ENCODE data around the gene ST6GALNAC4. TPM values are rescaled to one million over a fixed set of nuclear protein-coding genes. Genes with fewer than 3 reads are reported as not detected.

ST6GALNAC4 gene
- total RNA-seq, 4 donors from 2014 or later = 16.7 to 66.1 (median 47.3) TPM

DNA sequence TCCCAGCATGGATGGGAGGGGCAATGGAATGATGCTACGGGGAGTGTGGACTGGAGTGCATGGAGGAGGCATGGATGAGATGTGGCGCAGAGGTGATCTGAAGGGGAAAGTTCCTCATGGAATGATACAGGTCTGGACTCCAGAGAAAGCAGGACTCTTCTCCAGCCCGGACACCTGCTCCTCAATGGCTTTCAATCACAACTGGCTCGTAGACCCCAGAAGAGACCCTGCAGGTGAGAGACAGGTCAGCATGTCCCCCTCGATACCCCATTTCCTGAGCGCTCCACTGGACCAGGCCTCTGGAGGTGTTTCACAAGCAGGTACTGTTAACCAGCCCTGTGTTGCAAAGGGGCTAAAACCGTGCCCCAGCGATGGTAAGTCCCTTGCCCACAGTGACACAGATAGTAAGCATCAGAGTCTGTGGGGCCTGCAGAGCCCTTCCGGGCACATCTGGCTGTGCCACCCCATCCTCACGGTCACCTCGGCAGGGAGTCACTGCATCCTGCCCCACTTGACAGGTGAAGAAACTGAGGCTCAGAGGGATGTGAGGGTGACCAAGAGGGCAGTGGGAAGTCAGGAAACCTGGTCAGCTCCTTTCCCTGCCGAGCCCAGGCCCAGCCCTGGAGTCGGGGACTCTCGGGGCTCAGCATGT, 26.3 kb upstream of the ST6GALNAC4 start:
- TF ChIP-seq, protein P1, sequence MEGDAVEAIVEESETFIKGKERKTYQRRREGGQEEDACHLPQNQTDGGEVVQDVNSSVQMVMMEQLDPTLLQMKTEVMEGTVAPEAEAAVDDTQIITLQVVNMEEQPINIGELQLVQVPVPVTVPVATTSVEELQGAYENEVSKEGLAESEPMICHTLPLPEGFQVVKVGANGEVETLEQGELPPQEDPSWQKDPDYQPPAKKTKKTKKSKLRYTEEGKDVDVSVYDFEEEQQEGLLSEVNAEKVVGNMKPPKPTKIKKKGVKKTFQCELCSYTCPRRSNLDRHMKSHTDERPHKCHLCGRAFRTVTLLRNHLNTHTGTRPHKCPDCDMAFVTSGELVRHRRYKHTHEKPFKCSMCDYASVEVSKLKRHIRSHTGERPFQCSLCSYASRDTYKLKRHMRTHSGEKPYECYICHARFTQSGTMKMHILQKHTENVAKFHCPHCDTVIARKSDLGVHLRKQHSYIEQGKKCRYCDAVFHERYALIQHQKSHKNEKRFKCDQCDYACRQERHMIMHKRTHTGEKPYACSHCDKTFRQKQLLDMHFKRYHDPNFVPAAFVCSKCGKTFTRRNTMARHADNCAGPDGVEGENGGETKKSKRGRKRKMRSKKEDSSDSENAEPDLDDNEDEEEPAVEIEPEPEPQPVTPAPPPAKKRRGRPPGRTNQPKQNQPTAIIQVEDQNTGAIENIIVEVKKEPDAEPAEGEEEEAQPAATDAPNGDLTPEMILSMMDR (IDR thresholded peaks at IDR 0.05) = no peak
- no peak for TF ChIP-seq EP300 (IDR thresholded peaks at IDR 0.05; ENCODE audit: low read depth)
- TF ChIP-seq POLR2AphosphoS5 (IDR thresholded peaks at IDR 0.05) = no peak
- no peak for TF ChIP-seq POLR2A (IDR thresholded peaks at IDR 0.05)
- WGBS, 2 donors (ENCODE audit: low coverage in 1 of 2) = 70 to 87% methylated on average over 3 to 13 of the region's 14 CpGs
- intact Hi-C loops (cut with DNase I; ENCODE audit: low total_unique reads) (loop anchor here (1.0 to 5.0 kb wide), 3 partner anchors 39 to 174 kb away; partner anchors contain the start of gene EEIG1), in situ Hi-C loops (cut with MboI; ENCODE audit: low pct_ligation_motif_present in 1 of 4, low pct_unique_long_range_greater_than_20kb in 1 of 4, low sequenced_read_pairs in 3 of 4) (loop anchor here in 2 of 4 donors (10.0 kb wide), 1 partner anchor 92 kb away; no protein-coding TSS in a partner anchor)
- no peak for DNase-seq
- Histone ChIP-seq H3K4me1 (peaks cover 0 to 8% (median 5%) of the 10 kb centered on the region in 4 donors), H3K4me3 (no peak overlapping the region), H3K36me3 (peaks cover 0 to 12% (median 0%) of the 10 kb centered on the region in 4 donors), H3K9me3 (no peaks in the 10 kb centered on the region), H3K27me3 (no peaks in the 10 kb centered on the region), H3K27ac (peak overlapping the region in 3 of 4 donors; percentile 2 to 37 (median 35))

DNA sequence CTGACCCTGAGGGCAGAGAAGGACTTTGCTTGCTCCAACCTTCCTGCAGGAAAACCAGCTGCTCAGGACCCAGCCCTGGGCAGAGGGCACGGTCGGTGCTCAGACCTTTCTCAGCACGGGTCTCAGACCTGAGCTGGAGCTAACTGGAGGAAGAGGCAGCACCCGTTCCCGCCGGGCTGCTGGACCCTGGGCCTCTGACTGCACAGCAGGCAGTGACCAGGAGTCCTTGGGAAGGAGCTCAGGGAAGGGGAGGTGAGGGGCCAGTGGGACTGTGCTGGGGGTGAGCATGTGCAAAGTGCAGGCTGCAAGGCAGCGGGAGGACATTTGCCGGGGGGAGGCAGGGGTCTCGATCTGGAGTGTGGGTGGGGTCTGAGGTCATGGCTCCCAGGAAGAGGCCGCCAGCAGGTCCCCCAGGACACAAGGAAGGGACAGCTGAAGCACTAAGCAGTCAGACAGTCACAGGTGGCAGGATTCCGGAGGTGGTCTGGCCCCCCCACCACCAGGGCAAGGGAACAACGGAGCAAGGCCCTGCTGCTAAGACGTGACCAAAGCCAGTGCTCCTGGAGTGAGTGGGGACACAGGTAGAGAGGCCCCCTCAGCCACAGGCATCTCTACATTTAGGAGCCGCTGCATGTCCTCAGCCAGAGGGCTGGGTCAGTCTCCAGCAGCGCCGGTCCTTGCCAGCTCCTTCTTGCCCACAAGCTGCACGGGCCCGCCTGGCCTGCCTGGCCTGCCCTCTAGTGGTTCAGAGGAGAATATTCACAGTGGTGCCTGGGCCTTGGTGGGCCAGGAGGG, 25.6 kb upstream of the ST6GALNAC4 start:
- Histone ChIP-seq H3K27ac (peak overlapping the region in 1 of 4 donors; percentile 6), H3K27me3 (no peaks in the 10 kb centered on the region), H3K4me1 (peaks cover 0 to 9% (median 9%) of the 10 kb centered on the region in 4 donors), H3K9me3 (no peaks in the 10 kb centered on the region), H3K36me3 (peaks cover 0 to 12% (median 0%) of the 10 kb centered on the region in 4 donors), H3K4me3 (no peak overlapping the region)
- DNase-seq = peak; percentile 63
- 60 to 90% methylated on average over 2 to 18 of the region's 18 CpGs for WGBS, 2 donors (ENCODE audit: low coverage in 1 of 2)
- no peak for TF ChIP-seq POLR2A (IDR thresholded peaks at IDR 0.05)
- peak in 1 of 3 donors; percentile 56 for TF ChIP-seq POLR2AphosphoS5 (IDR thresholded peaks at IDR 0.05)
- TF ChIP-seq, protein P1 (IDR thresholded peaks at IDR 0.05) = peak; percentile 82 to 96 (median 88)
- TF ChIP-seq EP300 (IDR thresholded peaks at IDR 0.05; ENCODE audit: low read depth) = no peak
- in situ Hi-C loops (cut with MboI; ENCODE audit: low pct_ligation_motif_present in 1 of 4, low pct_unique_long_range_greater_than_20kb in 1 of 4, low sequenced_read_pairs in 3 of 4) = loop anchor here in 2 of 4 donors (10.0 kb wide), 1 partner anchor 92 kb away; no protein-coding TSS in a partner anchor
- intact Hi-C loops (cut with DNase I; ENCODE audit: low total_unique reads) = loop anchor here (1.0 to 5.0 kb wide), 3 partner anchors 40 to 174 kb away; partner anchors contain the start of gene EEIG1

DNA sequence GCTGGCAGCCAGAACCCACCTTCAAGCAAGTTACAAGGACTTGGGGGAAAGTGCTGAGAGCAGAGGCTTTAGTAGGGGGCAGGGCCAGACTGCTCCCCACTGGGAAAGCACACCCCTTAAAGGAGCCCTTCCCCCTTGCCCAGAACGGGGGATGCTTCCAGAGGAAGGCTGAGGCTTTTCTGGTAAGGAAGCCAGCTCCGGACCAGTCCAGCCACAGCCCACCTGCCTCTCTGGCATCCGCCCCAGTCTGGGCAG, 25.0 kb upstream of the ST6GALNAC4 start:
- WGBS, 2 donors (ENCODE audit: low coverage in 1 of 2) = 60 to 64% methylated on average over 1 to 3 of the region's 3 CpGs
- TF ChIP-seq POLR2A (IDR thresholded peaks at IDR 0.05) = no peak
- no peak for TF ChIP-seq EP300 (IDR thresholded peaks at IDR 0.05; ENCODE audit: low read depth)
- TF ChIP-seq, protein P1 (IDR thresholded peaks at IDR 0.05) = no peak
- TF ChIP-seq POLR2AphosphoS5 (IDR thresholded peaks at IDR 0.05) = no peak
- Histone ChIP-seq H3K27me3 (no peaks in the 10 kb centered on the region), H3K9me3 (no peaks in the 10 kb centered on the region), H3K4me3 (no peak overlapping the region), H3K4me1 (peaks cover 3 to 14% (median 12%) of the 10 kb centered on the region in 4 donors), H3K27ac (no peak overlapping the region), H3K36me3 (peaks cover 0 to 12% (median 0%) of the 10 kb centered on the region in 4 donors)
- intact Hi-C loops (cut with DNase I; ENCODE audit: low total_unique reads) = loop anchor here (2.0 to 5.0 kb wide), 2 partner anchors 40 to 175 kb away; partner anchors contain the start of gene EEIG1
- DNase-seq = no peak
- in situ Hi-C loops (cut with MboI; ENCODE audit: low pct_ligation_motif_present in 1 of 4, low pct_unique_long_range_greater_than_20kb in 1 of 4, low sequenced_read_pairs in 3 of 4) = loop anchor here in 2 of 4 donors (10.0 kb wide), 1 partner anchor 93 kb away; no protein-coding TSS in a partner anchor

All from transverse colon (tissue), 4 donors.